Measurements from ENCODE around the gene NFATC4. TPM values are rescaled to one million over a fixed set of nuclear protein-coding genes. Genes with fewer than 3 reads are reported as not detected.
A peak's percentile ranks its signal among the peaks of the same experiment; 100 is the strongest.

Gene NFATC4
- total RNA-seq, 4 donors from 2014 or later = 58.6 to 132 (median 99.1) TPM

DNA sequence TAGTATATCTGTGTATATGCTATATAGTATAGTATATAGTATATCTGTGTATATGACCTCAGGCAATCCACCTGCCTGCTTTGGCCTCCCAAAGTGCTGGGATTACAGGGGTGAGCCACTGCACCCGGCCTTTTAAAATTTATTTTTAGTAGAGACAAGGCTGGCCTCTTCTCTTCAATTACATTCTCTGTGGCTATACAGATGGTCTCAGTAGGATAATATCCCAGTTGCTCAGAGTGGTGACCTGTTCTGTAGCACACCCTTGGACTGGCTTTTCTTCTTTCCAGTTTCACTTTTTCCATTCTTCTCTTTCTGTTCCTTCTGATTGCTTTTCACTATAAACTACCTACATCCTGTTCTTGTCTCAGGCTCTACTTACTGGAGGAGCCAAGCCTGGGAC lies 3.1 kb upstream of the NFATC4 start:
- WGBS, 2 donors = 52 to 58% methylated on average over 1 of the region's 1 CpG
- peak overlapping the region in 2 of 4 donors; percentile 0 to 94 for H3K27ac ChIP-seq
- no peak for DNase-seq (ENCODE audit: low spot score in 2 of 2)

DNA sequence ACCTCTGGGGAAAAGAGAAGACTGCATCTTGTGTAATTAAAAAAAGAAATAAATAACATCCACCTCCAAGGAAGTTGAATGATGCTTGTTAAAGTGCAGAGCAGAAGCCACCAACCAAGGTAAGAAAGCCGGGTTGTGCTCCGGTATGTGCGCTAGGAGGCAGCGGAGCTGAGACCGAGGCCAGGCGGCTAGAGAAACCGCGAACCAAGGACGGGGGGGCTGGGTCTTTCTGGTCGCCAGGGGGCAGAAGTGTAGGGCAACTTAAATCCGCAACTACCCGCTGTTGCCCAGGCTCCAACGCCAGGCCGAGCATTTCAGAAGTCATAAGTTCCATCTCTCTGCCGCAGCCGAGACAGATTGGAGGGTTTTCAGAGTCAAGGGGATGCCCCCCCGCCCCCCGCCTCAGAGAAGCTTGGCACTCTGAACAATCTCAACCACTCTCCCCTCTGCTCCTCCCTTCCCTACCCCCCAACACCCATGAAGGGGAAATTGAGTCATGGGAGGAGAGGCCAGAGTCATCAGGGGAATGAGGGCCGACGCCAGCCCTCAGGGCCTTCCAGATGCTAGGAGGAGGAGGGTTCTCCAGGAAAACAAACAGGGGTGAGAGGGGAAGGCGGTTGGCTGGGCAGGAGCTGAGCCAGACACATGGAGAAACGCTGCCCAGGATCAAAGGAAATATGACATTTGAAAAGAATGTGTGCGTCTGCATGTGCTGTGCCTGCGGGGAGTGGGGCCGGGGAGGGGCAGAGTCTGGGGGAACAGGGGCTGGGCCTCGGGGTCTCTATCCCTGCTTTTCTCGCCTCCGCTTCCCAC lies 2.2 kb upstream of the NFATC4 start:
- peak; percentile 74 to 82 for DNase-seq (ENCODE audit: low spot score in 2 of 2)
- Histone ChIP-seq H3K36me3 (no peaks in the 10 kb centered on the region), H3K4me3 (peak overlapping the region; percentile 45 to 63 (median 52)), H3K27me3 (no peaks in the 10 kb centered on the region), H3K27ac (peak overlapping the region; percentile 86 to 94 (median 90)), H3K9me3 (no peaks in the 10 kb centered on the region), H3K4me1 (peaks cover 0 to 47% (median 11%) of the 10 kb centered on the region in 4 donors)
- peak in 1 of 2 donors; percentile 48 for TF ChIP-seq EP300 (IDR thresholded peaks at IDR 0.05)
- TF ChIP-seq, protein P1, sequence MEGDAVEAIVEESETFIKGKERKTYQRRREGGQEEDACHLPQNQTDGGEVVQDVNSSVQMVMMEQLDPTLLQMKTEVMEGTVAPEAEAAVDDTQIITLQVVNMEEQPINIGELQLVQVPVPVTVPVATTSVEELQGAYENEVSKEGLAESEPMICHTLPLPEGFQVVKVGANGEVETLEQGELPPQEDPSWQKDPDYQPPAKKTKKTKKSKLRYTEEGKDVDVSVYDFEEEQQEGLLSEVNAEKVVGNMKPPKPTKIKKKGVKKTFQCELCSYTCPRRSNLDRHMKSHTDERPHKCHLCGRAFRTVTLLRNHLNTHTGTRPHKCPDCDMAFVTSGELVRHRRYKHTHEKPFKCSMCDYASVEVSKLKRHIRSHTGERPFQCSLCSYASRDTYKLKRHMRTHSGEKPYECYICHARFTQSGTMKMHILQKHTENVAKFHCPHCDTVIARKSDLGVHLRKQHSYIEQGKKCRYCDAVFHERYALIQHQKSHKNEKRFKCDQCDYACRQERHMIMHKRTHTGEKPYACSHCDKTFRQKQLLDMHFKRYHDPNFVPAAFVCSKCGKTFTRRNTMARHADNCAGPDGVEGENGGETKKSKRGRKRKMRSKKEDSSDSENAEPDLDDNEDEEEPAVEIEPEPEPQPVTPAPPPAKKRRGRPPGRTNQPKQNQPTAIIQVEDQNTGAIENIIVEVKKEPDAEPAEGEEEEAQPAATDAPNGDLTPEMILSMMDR (IDR thresholded peaks at IDR 0.05) = peak; percentile 72 to 96 (median 86)
- no peak for TF ChIP-seq POLR2A (IDR thresholded peaks at IDR 0.05)
- 3 to 6% methylated on average over 27 to 28 of the region's 28 CpGs for WGBS, 2 donors

More for the DNA sequence above, 3.1 kb upstream of the NFATC4 start:
- H3K4me1 ChIP-seq = peaks cover 0 to 45% (median 11%) of the 10 kb centered on the region in 4 donors
- no peaks in the 10 kb centered on the region for H3K27me3 ChIP-seq
- H3K36me3 ChIP-seq = no peaks in the 10 kb centered on the region
- H3K4me3 ChIP-seq = no peak overlapping the region
- no peak for TF ChIP-seq POLR2A (IDR thresholded peaks at IDR 0.05)
- TF ChIP-seq EP300 (IDR thresholded peaks at IDR 0.05) = no peak
- TF ChIP-seq, protein P1 (IDR thresholded peaks at IDR 0.05) = no peak
- no peaks in the 10 kb centered on the region for H3K9me3 ChIP-seq

DNA sequence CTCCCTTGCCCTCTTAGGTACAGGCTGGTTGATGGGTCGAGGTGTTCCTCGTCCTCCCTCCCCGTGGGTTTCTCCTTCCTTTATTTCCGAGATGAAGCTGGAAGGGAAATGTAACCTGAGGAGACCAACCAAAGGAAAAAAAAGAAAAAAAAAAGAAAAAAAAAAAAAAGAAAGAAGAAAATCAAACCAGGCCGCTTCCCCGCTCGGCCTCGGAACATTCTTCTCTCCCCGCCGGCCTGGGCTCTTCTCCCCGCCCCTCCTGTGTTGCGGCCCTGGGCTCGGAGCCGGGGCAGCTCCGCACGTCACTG lies 1.6 kb upstream of the NFATC4 start:
- Histone ChIP-seq H3K27me3 (no peaks in the 10 kb centered on the region), H3K27ac (peak overlapping the region; percentile 86 to 94 (median 90)), H3K9me3 (no peaks in the 10 kb centered on the region), H3K36me3 (no peaks in the 10 kb centered on the region), H3K4me1 (peaks cover 0 to 48% (median 11%) of the 10 kb centered on the region in 4 donors), H3K4me3 (peak overlapping the region; percentile 45 to 63 (median 52))
- TF ChIP-seq EP300 (IDR thresholded peaks at IDR 0.05) = peak; percentile 57 to 91
- TF ChIP-seq, protein P1 (IDR thresholded peaks at IDR 0.05) = no peak
- 0 to 1% methylated on average over 16 of the region's 16 CpGs for WGBS, 2 donors
- no peak for DNase-seq (ENCODE audit: low spot score in 2 of 2)

DNA sequence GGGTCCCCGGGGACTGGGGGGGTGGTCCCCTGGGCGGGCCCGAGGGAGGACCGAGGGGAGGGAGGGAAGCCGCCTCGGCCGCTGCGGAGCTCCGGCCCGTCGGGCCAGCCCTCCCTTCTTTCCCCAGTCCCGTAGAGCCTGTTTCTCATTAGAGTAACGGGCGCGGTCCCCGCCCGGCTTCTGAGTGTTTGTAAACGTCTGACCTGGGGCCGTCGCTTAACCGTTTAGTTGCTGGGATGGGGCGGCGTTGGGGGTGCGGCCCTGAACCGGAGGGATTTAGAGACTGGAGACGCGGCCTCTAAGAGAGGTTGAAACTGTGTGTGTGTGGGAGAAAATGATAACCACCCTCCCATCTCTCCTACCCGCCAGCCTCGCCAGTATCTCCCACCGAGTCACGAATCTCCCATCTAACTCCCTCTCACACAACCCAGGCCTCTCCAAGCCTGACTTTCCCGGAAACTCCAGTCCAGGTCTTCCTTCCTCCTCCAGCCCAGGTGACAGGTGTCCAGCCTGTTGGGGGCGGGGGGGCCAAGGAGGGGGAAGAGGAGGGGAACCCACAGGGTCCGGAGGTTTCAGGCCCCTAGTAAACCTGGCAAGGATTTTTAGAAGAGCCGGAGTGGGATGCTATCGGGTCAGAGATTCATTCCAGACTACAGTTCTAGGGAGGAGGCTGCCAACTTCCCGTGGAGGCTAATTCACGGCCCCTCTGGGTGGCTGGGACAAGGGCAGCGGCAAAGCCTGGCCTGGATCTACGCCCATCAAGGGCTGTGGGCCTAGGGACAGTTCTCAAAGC lies 1.1 kb upstream of the NFATC4 start:
- Histone ChIP-seq H3K36me3 (peaks cover 0 to 5% (median 0%) of the 10 kb centered on the region in 3 donors), H3K4me3 (peak overlapping the region; percentile 45 to 63 (median 52)), H3K4me1 (peaks cover 0 to 51% (median 11%) of the 10 kb centered on the region in 4 donors), H3K27me3 (no peaks in the 10 kb centered on the region), H3K9me3 (no peaks in the 10 kb centered on the region), H3K27ac (peak overlapping the region; percentile 86 to 94 (median 90))
- TF ChIP-seq EP300 (IDR thresholded peaks at IDR 0.05) = peak in 1 of 2 donors; percentile 48
- TF ChIP-seq, protein P1 (IDR thresholded peaks at IDR 0.05) = no peak
- peak; percentile 55 to 70 for TF ChIP-seq POLR2A (IDR thresholded peaks at IDR 0.05)
- WGBS, 2 donors = 0 to 2% methylated on average over 34 to 40 of the region's 40 CpGs
- peak; percentile 80 to 84 for DNase-seq (ENCODE audit: low spot score in 2 of 2)

Data from tibial nerve (tissue), 4 donors.